SU-DHL-6 (cell line): ENCODE results near the gene ASTN2.

Experiments used
- EZH2phosphoT487 ChIP-seq: fragments of 200-600 bp; sonication (generic), shearing (Covaris generic); conservative IDR thresholded peaks from 2 replicates; pipeline ENCODE4 v1.6.1; 2018; ENCODE audit warnings: mild to moderate bottlenecking, antibody characterized with exemption, low read length, moderate library complexity, mixed read lengths
- TF ChIP-seq, protein P1 (sequence below): fragments of 200-600 bp; sonication (generic); IDR thresholded peaks from one replicate; pipeline ENCODE4 v1.5.1; 2017; ENCODE audit warnings: antibody characterized with exemption, mild to moderate bottlenecking, low read length, moderate library complexity; ENCODE audit not compliant: insufficient read depth, poor library complexity, severe bottlenecking

- TF ChIP-seq, protein P1, sequence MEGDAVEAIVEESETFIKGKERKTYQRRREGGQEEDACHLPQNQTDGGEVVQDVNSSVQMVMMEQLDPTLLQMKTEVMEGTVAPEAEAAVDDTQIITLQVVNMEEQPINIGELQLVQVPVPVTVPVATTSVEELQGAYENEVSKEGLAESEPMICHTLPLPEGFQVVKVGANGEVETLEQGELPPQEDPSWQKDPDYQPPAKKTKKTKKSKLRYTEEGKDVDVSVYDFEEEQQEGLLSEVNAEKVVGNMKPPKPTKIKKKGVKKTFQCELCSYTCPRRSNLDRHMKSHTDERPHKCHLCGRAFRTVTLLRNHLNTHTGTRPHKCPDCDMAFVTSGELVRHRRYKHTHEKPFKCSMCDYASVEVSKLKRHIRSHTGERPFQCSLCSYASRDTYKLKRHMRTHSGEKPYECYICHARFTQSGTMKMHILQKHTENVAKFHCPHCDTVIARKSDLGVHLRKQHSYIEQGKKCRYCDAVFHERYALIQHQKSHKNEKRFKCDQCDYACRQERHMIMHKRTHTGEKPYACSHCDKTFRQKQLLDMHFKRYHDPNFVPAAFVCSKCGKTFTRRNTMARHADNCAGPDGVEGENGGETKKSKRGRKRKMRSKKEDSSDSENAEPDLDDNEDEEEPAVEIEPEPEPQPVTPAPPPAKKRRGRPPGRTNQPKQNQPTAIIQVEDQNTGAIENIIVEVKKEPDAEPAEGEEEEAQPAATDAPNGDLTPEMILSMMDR: no peak
- TF ChIP-seq EZH2phosphoT487: no peak
Observed at GRCh38 chr9:116541402-116541801, 873.5 kb downstream of the ASTN2 start.
